ENCODE measurements around the gene SPRYD3. TPM values are rescaled to one million over a fixed set of nuclear protein-coding genes. Genes with fewer than 3 reads are reported as not detected.

SPRYD3 gene
- total RNA-seq, 2 experiments from 2014 or later, result 20.1 to 20.2 TPM

- Mint-ChIP-seq H3K36me3 (ENCODE audit: low read depth) (no peaks in the 10 kb centered on the region), H3K27ac (no peak overlapping the region), H3K27me3 (ENCODE audit: low read depth) (peaks cover under 1% of the 10 kb centered on the region), H3K4me1 (ENCODE audit: low read depth) (peaks cover under 1% of the 10 kb centered on the region), H3K9me3 (no peaks in the 10 kb centered on the region), H3K4me3 (no peak overlapping the region)
- DNase-seq, result no peak
- CTCF ChIA-PET, result interaction anchor here (4.6 kb wide), 1 partner anchor 25 kb away, joined by 22 read pairs; no protein-coding TSS in a partner anchor
- intact Hi-C loops (cut with micrococcal nuclease), result no loop called here
These were observed 12.6 kb upstream of the SPRYD3 start for GRCh38 chr12:53091756-53092155.

GRCh38 chr12:53090554-53090953, 11.4 kb upstream of the SPRYD3 start:
- CTCF ChIA-PET, result interaction anchor here (1.0 to 1.7 kb wide), 2 partner anchors 12 to 25 kb away, joined by 4 to 6 read pairs; no protein-coding TSS in a partner anchor
- intact Hi-C loops (cut with micrococcal nuclease), result no loop called here

GRCh38 chr12:53090105-53090504, 10.9 kb upstream of the SPRYD3 start:
- DNase-seq, result no peak
- Mint-ChIP-seq H3K9me3 (no peaks in the 10 kb centered on the region), H3K27ac (no peak overlapping the region), H3K4me1 (ENCODE audit: low read depth) (no peaks in the 10 kb centered on the region), H3K27me3 (ENCODE audit: low read depth) (no peaks in the 10 kb centered on the region), H3K4me3 (no peak overlapping the region), H3K36me3 (ENCODE audit: low read depth) (no peaks in the 10 kb centered on the region)
- intact Hi-C loops (cut with micrococcal nuclease), result no loop called here
- CTCF ChIA-PET, result interaction anchor here (1.0 to 1.7 kb wide), 2 partner anchors 12 to 24 kb away, joined by 4 to 6 read pairs; no protein-coding TSS in a partner anchor

More at GRCh38 chr12:53090554-53090953, 11.4 kb upstream of the SPRYD3 start:
- H3K4me3 Mint-ChIP-seq, result no peak overlapping the region
- H3K36me3 Mint-ChIP-seq (ENCODE audit: low read depth), result no peaks in the 10 kb centered on the region
- H3K27me3 Mint-ChIP-seq (ENCODE audit: low read depth), result no peaks in the 10 kb centered on the region
- no peak for DNase-seq
- H3K27ac Mint-ChIP-seq, result no peak overlapping the region
- no peaks in the 10 kb centered on the region for H3K4me1 Mint-ChIP-seq (ENCODE audit: low read depth)
- no peaks in the 10 kb centered on the region for H3K9me3 Mint-ChIP-seq

- H3K36me3 Mint-ChIP-seq (ENCODE audit: low read depth), result no peaks in the 10 kb centered on the region
- no peak overlapping the region for H3K27ac Mint-ChIP-seq
- no peaks in the 10 kb centered on the region for H3K9me3 Mint-ChIP-seq
- intact Hi-C loops (cut with micrococcal nuclease), result no loop called here
- H3K4me1 Mint-ChIP-seq (ENCODE audit: low read depth), result peaks cover 7% of the 10 kb centered on the region
- CTCF ChIA-PET, result interaction anchor here (0.6 to 3.0 kb wide), 4 partner anchors 13 to 69 kb away, joined by 3 to 19 read pairs (median 4); no protein-coding TSS in a partner anchor
- H3K27me3 Mint-ChIP-seq (ENCODE audit: low read depth), result no peaks in the 10 kb centered on the region
- H3K4me3 Mint-ChIP-seq, result no peak overlapping the region
- no peak for DNase-seq
These were observed 7.2 kb upstream of the SPRYD3 start for GRCh38 chr12:53086361-53086760.

- Mint-ChIP-seq H3K4me3 (no peak overlapping the region), H3K27me3 (ENCODE audit: low read depth) (no peaks in the 10 kb centered on the region), H3K9me3 (no peaks in the 10 kb centered on the region), H3K4me1 (ENCODE audit: low read depth) (peaks cover 23% of the 10 kb centered on the region), H3K36me3 (ENCODE audit: low read depth) (no peaks in the 10 kb centered on the region), H3K27ac (peak overlapping the region; percentile 47)
- no peak for DNase-seq
- intact Hi-C loops (cut with micrococcal nuclease), result no loop called here
- CTCF ChIA-PET, result interaction anchor here (0.6 to 8.2 kb wide), 3 partner anchors 16 to 340 kb away, joined by 3 to 80 read pairs (median 20); no protein-coding TSS in a partner anchor
These were observed 3.5 kb upstream of the SPRYD3 start for GRCh38 chr12:53082637-53083175.

- no peaks in the 10 kb centered on the region for H3K27me3 Mint-ChIP-seq (ENCODE audit: low read depth)
- peak overlapping the region; percentile 88 for H3K4me3 Mint-ChIP-seq
- peaks cover 37% of the 10 kb centered on the region for H3K4me1 Mint-ChIP-seq (ENCODE audit: low read depth)
- H3K36me3 Mint-ChIP-seq (ENCODE audit: low read depth), result peaks cover 11% of the 10 kb centered on the region
- peak; percentile 52 for DNase-seq
- H3K27ac Mint-ChIP-seq, result peak overlapping the region; percentile 85
- no peaks in the 10 kb centered on the region for H3K9me3 Mint-ChIP-seq
- CTCF ChIA-PET, result interaction anchor here (1.1 to 19.4 kb wide), 4 partner anchors 12 to 266 kb away, joined by 3 to 360 read pairs (median 42); partner anchors contain the start of genes IGFBP6 and SOAT2
- intact Hi-C loops (cut with micrococcal nuclease), result loop anchor here (1.0 to 2.0 kb wide), 7 partner anchors 21 to 648 kb away; partner anchors contain the start of genes CALCOCO1, CSAD, EIF4B and PFDN5
These were observed 565 bp downstream of the SPRYD3 start for GRCh38 chr12:53078425-53079225.

GRCh38 chr12:53077030-53077429, 2.2 kb downstream of the SPRYD3 start:
- H3K36me3 Mint-ChIP-seq (ENCODE audit: low read depth), result peaks cover 16% of the 10 kb centered on the region
- H3K27me3 Mint-ChIP-seq (ENCODE audit: low read depth), result no peaks in the 10 kb centered on the region
- no peak for DNase-seq
- no peak overlapping the region for H3K27ac Mint-ChIP-seq
- intact Hi-C loops (cut with micrococcal nuclease), result no loop called here
- peaks cover 33% of the 10 kb centered on the region for H3K4me1 Mint-ChIP-seq (ENCODE audit: low read depth)
- CTCF ChIA-PET, result interaction anchor here (2.0 to 19.4 kb wide), 3 partner anchors 11 to 24 kb away, joined by 7 to 360 read pairs (median 80); partner anchors contain the start of genes IGFBP6 and SOAT2
- no peak overlapping the region for H3K4me3 Mint-ChIP-seq
- H3K9me3 Mint-ChIP-seq, result no peaks in the 10 kb centered on the region

GRCh38 chr12:53076461-53076860, 2.7 kb downstream of the SPRYD3 start:
- intact Hi-C loops (cut with micrococcal nuclease), result no loop called here
- no peak for DNase-seq
- Mint-ChIP-seq H3K27me3 (ENCODE audit: low read depth) (no peaks in the 10 kb centered on the region), H3K36me3 (ENCODE audit: low read depth) (peaks cover 18% of the 10 kb centered on the region), H3K4me3 (no peak overlapping the region), H3K9me3 (no peaks in the 10 kb centered on the region), H3K4me1 (ENCODE audit: low read depth) (peaks cover 33% of the 10 kb centered on the region), H3K27ac (no peak overlapping the region)
- CTCF ChIA-PET, result interaction anchor here (2.0 to 19.4 kb wide), 3 partner anchors 10 to 25 kb away, joined by 7 to 360 read pairs (median 80); partner anchors contain the start of genes IGFBP6 and SOAT2

GRCh38 chr12:53074999-53075370, 4.2 kb downstream of the SPRYD3 start:
- CTCF ChIA-PET, result interaction anchor here (8.2 to 19.4 kb wide), 2 partner anchors 9 to 26 kb away, joined by 80 to 360 read pairs; partner anchors contain the start of genes IGFBP6 and SOAT2
- peaks cover 18% of the 10 kb centered on the region for H3K36me3 Mint-ChIP-seq (ENCODE audit: low read depth)
- no peaks in the 10 kb centered on the region for H3K9me3 Mint-ChIP-seq
- no peak overlapping the region for H3K27ac Mint-ChIP-seq
- H3K4me3 Mint-ChIP-seq, result no peak overlapping the region
- H3K4me1 Mint-ChIP-seq (ENCODE audit: low read depth), result peaks cover 24% of the 10 kb centered on the region
- DNase-seq, result no peak
- intact Hi-C loops (cut with micrococcal nuclease), result no loop called here
- H3K27me3 Mint-ChIP-seq (ENCODE audit: low read depth), result no peaks in the 10 kb centered on the region

GRCh38 chr12:53074283-53074998, 4.7 kb downstream of the SPRYD3 start:
- no peaks in the 10 kb centered on the region for H3K9me3 Mint-ChIP-seq
- DNase-seq, result no peak
- no peaks in the 10 kb centered on the region for H3K27me3 Mint-ChIP-seq (ENCODE audit: low read depth)
- H3K4me1 Mint-ChIP-seq (ENCODE audit: low read depth), result peaks cover 21% of the 10 kb centered on the region
- no peak overlapping the region for H3K4me3 Mint-ChIP-seq
- CTCF ChIA-PET, result interaction anchor here (8.2 to 19.4 kb wide), 2 partner anchors 8 to 27 kb away, joined by 80 to 360 read pairs; partner anchors contain the start of genes IGFBP6 and SOAT2
- intact Hi-C loops (cut with micrococcal nuclease), result no loop called here
- peaks cover 18% of the 10 kb centered on the region for H3K36me3 Mint-ChIP-seq (ENCODE audit: low read depth)
- no peak overlapping the region for H3K27ac Mint-ChIP-seq

GRCh38 chr12:53073881-53074280, 5.3 kb downstream of the SPRYD3 start:
- no peak overlapping the region for H3K27ac Mint-ChIP-seq
- no peaks in the 10 kb centered on the region for H3K9me3 Mint-ChIP-seq
- no peak for DNase-seq
- H3K27me3 Mint-ChIP-seq (ENCODE audit: low read depth), result no peaks in the 10 kb centered on the region
- H3K4me1 Mint-ChIP-seq (ENCODE audit: low read depth), result peaks cover 21% of the 10 kb centered on the region
- intact Hi-C loops (cut with micrococcal nuclease), result no loop called here
- CTCF ChIA-PET, result interaction anchor here (19.4 kb wide), 1 partner anchor 28 kb away, joined by 360 read pairs; the partner anchor contains the start of genes IGFBP6 and SOAT2
- peaks cover 19% of the 10 kb centered on the region for H3K36me3 Mint-ChIP-seq (ENCODE audit: low read depth)
- H3K4me3 Mint-ChIP-seq, result no peak overlapping the region
